ENCODE results near the gene PRKCB. TPM values are rescaled to one million over a fixed set of nuclear protein-coding genes. Genes with fewer than 3 reads are reported as not detected.

PRKCB gene
- total RNA-seq, 1 experiment from 2014 or later: not detected

- Mint-ChIP-seq H3K36me3 (ENCODE audit: insufficient read depth, unreplicated experiment) (no peaks in the 10 kb centered on the region), H3K4me3 (ENCODE audit: low read depth, unreplicated experiment) (no peak overlapping the region), H3K27me3 (ENCODE audit: unreplicated experiment) (peaks cover 100% of the 10 kb centered on the region), H3K4me1 (ENCODE audit: low read depth, unreplicated experiment) (no peaks in the 10 kb centered on the region), H3K9me3 (ENCODE audit: low read depth, unreplicated experiment) (no peaks in the 10 kb centered on the region), H3K27ac (ENCODE audit: unreplicated experiment) (no peak overlapping the region)
- DNase-seq: no peak
- CTCF ChIA-PET: interaction anchor here (0.9 kb wide), 1 partner anchor 16 kb away, joined by 3 read pairs; no protein-coding TSS in a partner anchor
- BruUV-seq (replicated peaks): no TSS peak
- TF ChIP-seq, protein P1, sequence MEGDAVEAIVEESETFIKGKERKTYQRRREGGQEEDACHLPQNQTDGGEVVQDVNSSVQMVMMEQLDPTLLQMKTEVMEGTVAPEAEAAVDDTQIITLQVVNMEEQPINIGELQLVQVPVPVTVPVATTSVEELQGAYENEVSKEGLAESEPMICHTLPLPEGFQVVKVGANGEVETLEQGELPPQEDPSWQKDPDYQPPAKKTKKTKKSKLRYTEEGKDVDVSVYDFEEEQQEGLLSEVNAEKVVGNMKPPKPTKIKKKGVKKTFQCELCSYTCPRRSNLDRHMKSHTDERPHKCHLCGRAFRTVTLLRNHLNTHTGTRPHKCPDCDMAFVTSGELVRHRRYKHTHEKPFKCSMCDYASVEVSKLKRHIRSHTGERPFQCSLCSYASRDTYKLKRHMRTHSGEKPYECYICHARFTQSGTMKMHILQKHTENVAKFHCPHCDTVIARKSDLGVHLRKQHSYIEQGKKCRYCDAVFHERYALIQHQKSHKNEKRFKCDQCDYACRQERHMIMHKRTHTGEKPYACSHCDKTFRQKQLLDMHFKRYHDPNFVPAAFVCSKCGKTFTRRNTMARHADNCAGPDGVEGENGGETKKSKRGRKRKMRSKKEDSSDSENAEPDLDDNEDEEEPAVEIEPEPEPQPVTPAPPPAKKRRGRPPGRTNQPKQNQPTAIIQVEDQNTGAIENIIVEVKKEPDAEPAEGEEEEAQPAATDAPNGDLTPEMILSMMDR (IDR thresholded peaks at IDR 0.05; ENCODE audit: unreplicated experiment): no peak
- intact Hi-C loops (cut with micrococcal nuclease; ENCODE audit: unreplicated experiment): no loop called here
Measured at GRCh38 chr16:23952128-23952970, 116.6 kb downstream of the PRKCB start.

DNA sequence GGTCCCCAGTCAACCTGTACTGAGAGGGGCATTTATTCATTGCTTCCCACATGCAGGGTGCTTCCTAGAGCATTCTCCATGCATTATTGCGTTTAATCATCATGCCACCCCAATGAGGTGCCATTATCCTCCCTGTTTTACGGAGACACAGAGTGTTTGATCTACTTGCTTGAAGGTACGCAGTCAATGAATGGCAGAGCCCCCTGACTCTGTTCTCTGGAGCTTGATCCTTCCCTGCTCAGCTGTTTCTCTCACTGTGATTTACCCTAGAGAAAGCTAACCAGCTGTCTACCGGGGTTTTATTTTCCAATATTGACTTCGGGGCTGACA, 117.2 kb downstream of the PRKCB start:
- Mint-ChIP-seq H3K4me1 (ENCODE audit: low read depth, unreplicated experiment) (no peaks in the 10 kb centered on the region), H3K4me3 (ENCODE audit: low read depth, unreplicated experiment) (no peak overlapping the region), H3K27me3 (ENCODE audit: unreplicated experiment) (peaks cover 100% of the 10 kb centered on the region), H3K27ac (ENCODE audit: unreplicated experiment) (no peak overlapping the region), H3K9me3 (ENCODE audit: low read depth, unreplicated experiment) (no peaks in the 10 kb centered on the region), H3K36me3 (ENCODE audit: insufficient read depth, unreplicated experiment) (no peaks in the 10 kb centered on the region)
- BruUV-seq (replicated peaks): no TSS peak
- intact Hi-C loops (cut with micrococcal nuclease; ENCODE audit: unreplicated experiment): no loop called here
- CTCF ChIA-PET: interaction anchor here (0.9 kb wide), 1 partner anchor 17 kb away, joined by 3 read pairs; no protein-coding TSS in a partner anchor
- TF ChIP-seq, protein P1 (IDR thresholded peaks at IDR 0.05; ENCODE audit: unreplicated experiment): no peak
- no peak for DNase-seq

GRCh38 chr16:23953476-23953875, 117.7 kb downstream of the PRKCB start:
- CTCF ChIA-PET: no interaction called here
- TF ChIP-seq, protein P1 (IDR thresholded peaks at IDR 0.05; ENCODE audit: unreplicated experiment): no peak
- Mint-ChIP-seq H3K27ac (ENCODE audit: unreplicated experiment) (no peak overlapping the region), H3K4me1 (ENCODE audit: low read depth, unreplicated experiment) (no peaks in the 10 kb centered on the region), H3K36me3 (ENCODE audit: insufficient read depth, unreplicated experiment) (no peaks in the 10 kb centered on the region), H3K27me3 (ENCODE audit: unreplicated experiment) (peaks cover 97% of the 10 kb centered on the region), H3K9me3 (ENCODE audit: low read depth, unreplicated experiment) (no peaks in the 10 kb centered on the region), H3K4me3 (ENCODE audit: low read depth, unreplicated experiment) (no peak overlapping the region)
- no TSS peak for BruUV-seq (replicated peaks)
- intact Hi-C loops (cut with micrococcal nuclease; ENCODE audit: unreplicated experiment): no loop called here
- no peak for DNase-seq

DNA sequence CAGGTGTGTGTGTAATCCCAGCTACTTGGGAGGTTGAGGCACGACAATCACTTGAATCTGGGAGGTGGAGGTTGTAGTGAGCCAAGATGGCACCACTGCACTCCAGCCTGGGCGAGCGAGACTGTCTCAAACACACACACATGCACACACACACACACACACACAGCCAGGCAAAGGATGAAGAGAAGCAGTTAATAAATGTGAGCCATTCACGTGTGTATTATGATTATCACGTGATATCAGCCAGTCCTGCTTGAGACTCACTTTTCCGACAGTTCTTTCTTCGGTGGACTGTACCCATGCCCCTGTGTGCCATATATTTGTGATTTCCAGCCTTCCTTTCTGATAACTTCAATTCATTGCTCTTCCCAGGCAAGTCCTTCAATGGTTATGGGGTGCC, 119.3 kb downstream of the PRKCB start:
- H3K9me3 Mint-ChIP-seq (ENCODE audit: low read depth, unreplicated experiment): no peaks in the 10 kb centered on the region
- BruUV-seq (replicated peaks): no TSS peak
- no peaks in the 10 kb centered on the region for H3K4me1 Mint-ChIP-seq (ENCODE audit: low read depth, unreplicated experiment)
- no peak overlapping the region for H3K27ac Mint-ChIP-seq (ENCODE audit: unreplicated experiment)
- CTCF ChIA-PET: no interaction called here
- intact Hi-C loops (cut with micrococcal nuclease; ENCODE audit: unreplicated experiment): no loop called here
- no peak overlapping the region for H3K4me3 Mint-ChIP-seq (ENCODE audit: low read depth, unreplicated experiment)
- no peaks in the 10 kb centered on the region for H3K36me3 Mint-ChIP-seq (ENCODE audit: insufficient read depth, unreplicated experiment)
- TF ChIP-seq, protein P1 (IDR thresholded peaks at IDR 0.05; ENCODE audit: unreplicated experiment): no peak
- H3K27me3 Mint-ChIP-seq (ENCODE audit: unreplicated experiment): peaks cover 96% of the 10 kb centered on the region
- no peak for DNase-seq
